Measurements from ENCODE around the gene ZFHX2.

ZFHX2 gene

GRCh38 chr14:23518709-23519108 is 32.9 kb downstream of the ZFHX2 start:
- no peak for DNase-seq (ENCODE audit: low read depth)

GRCh38 chr14:23517650-23518326 is 33.8 kb downstream of the ZFHX2 start:
- no peak for DNase-seq (ENCODE audit: low read depth)

- DNase-seq (ENCODE audit: low read depth) = no peak
Measured at GRCh38 chr14:23514644-23514957, 37.0 kb downstream of the ZFHX2 start.

GRCh38 chr14:23513818-23514643 is 37.5 kb downstream of the ZFHX2 start:
- no peak for DNase-seq (ENCODE audit: low read depth)

- no peak for DNase-seq (ENCODE audit: low read depth)
Measured at GRCh38 chr14:23513005-23513817, 38.4 kb downstream of the ZFHX2 start.

GRCh38 chr14:23512156-23512555 is 39.4 kb downstream of the ZFHX2 start:
- DNase-seq (ENCODE audit: low read depth) = no peak

GRCh38 chr14:23494223-23494622 is 57.3 kb downstream of the ZFHX2 start:
- no peak for DNase-seq (ENCODE audit: low read depth)

- DNase-seq (ENCODE audit: low read depth) = no peak
Measured at GRCh38 chr14:23492618-23493272, 58.8 kb downstream of the ZFHX2 start.

- no peak for DNase-seq (ENCODE audit: low read depth)
Measured at GRCh38 chr14:23487216-23487615, 64.3 kb downstream of the ZFHX2 start.

GRCh38 chr14:23486036-23486435 is 65.5 kb downstream of the ZFHX2 start:
- no peak for DNase-seq (ENCODE audit: low read depth)

- DNase-seq (ENCODE audit: low read depth) = no peak
Measured at GRCh38 chr14:23485326-23485725, 66.2 kb downstream of the ZFHX2 start.

- DNase-seq (ENCODE audit: low read depth) = no peak
Measured at GRCh38 chr14:23483236-23483854, 68.2 kb downstream of the ZFHX2 start.

GRCh38 chr14:23482823-23483148 is 68.8 kb downstream of the ZFHX2 start:
- no peak for DNase-seq (ENCODE audit: low read depth)

GRCh38 chr14:23481979-23482822 is 69.4 kb downstream of the ZFHX2 start:
- no peak for DNase-seq (ENCODE audit: low read depth)

- no peak for DNase-seq (ENCODE audit: low read depth)
Measured at GRCh38 chr14:23481362-23481970, 70.1 kb downstream of the ZFHX2 start.

- DNase-seq (ENCODE audit: low read depth) = peak; percentile 36
Measured at GRCh38 chr14:23478109-23478759, 73.3 kb downstream of the ZFHX2 start.

GRCh38 chr14:23470947-23471346 is 80.6 kb downstream of the ZFHX2 start:
- no peak for DNase-seq (ENCODE audit: low read depth)
